ENCODE results near the gene TTC7B. TPM values are rescaled to one million over a fixed set of nuclear protein-coding genes. Genes with fewer than 3 reads are reported as not detected.

The TTC7B gene
- total RNA-seq, 1 donor from 2014 or later = 46.0 TPM

- Histone ChIP-seq H3K36me3 (ENCODE audit: control insufficient read depth, insufficient read depth, low read length) (peaks cover 1% of the 10 kb centered on the region), H3K4me3 (ENCODE audit: low read depth, low read length) (no peak overlapping the region), H3K27me3 (ENCODE audit: control insufficient read depth, insufficient read depth, low read length) (no peaks in the 10 kb centered on the region)
- TF ChIP-seq, protein P1, sequence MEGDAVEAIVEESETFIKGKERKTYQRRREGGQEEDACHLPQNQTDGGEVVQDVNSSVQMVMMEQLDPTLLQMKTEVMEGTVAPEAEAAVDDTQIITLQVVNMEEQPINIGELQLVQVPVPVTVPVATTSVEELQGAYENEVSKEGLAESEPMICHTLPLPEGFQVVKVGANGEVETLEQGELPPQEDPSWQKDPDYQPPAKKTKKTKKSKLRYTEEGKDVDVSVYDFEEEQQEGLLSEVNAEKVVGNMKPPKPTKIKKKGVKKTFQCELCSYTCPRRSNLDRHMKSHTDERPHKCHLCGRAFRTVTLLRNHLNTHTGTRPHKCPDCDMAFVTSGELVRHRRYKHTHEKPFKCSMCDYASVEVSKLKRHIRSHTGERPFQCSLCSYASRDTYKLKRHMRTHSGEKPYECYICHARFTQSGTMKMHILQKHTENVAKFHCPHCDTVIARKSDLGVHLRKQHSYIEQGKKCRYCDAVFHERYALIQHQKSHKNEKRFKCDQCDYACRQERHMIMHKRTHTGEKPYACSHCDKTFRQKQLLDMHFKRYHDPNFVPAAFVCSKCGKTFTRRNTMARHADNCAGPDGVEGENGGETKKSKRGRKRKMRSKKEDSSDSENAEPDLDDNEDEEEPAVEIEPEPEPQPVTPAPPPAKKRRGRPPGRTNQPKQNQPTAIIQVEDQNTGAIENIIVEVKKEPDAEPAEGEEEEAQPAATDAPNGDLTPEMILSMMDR (IDR thresholded peaks at IDR 0.05; ENCODE audit: insufficient read depth, low read length, poor library complexity, severe bottlenecking) = no peak
- DNase-seq (ENCODE audit: low read depth) = no peak
Observed at GRCh38 chr14:90767899-90768298, 48.3 kb downstream of the TTC7B start.

GRCh38 chr14:90760591-90761316, 55.5 kb downstream of the TTC7B start:
- no peak overlapping the region for H3K4me3 ChIP-seq (ENCODE audit: low read depth, low read length)
- no peak for DNase-seq (ENCODE audit: low read depth)
- no peaks in the 10 kb centered on the region for H3K36me3 ChIP-seq (ENCODE audit: control insufficient read depth, insufficient read depth, low read length)
- H3K27me3 ChIP-seq (ENCODE audit: control insufficient read depth, insufficient read depth, low read length) = no peaks in the 10 kb centered on the region
- TF ChIP-seq, protein P1 (IDR thresholded peaks at IDR 0.05; ENCODE audit: insufficient read depth, low read length, poor library complexity, severe bottlenecking) = peak; percentile 56

DNA sequence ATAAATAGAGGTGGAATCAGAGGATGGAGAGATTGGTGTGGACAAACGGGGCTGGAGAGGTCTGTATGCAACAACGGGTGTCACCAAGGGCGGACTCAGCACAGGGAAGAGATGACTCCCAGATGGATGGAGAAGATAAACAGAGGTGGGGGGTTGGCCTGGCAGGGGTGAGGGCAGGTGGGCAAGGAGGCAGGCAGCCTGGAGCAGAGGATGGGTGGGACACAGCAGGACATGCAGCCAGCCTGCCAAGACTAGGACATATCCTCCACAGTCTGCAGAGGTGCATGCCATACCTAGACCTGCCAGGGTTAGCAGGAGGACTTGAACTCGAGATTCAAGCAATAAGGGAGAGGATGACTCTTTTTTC, 56.2 kb downstream of the TTC7B start:
- no peak overlapping the region for H3K4me3 ChIP-seq (ENCODE audit: low read depth, low read length)
- H3K27me3 ChIP-seq (ENCODE audit: control insufficient read depth, insufficient read depth, low read length) = no peaks in the 10 kb centered on the region
- no peaks in the 10 kb centered on the region for H3K36me3 ChIP-seq (ENCODE audit: control insufficient read depth, insufficient read depth, low read length)
- DNase-seq (ENCODE audit: low read depth) = no peak
- TF ChIP-seq, protein P1 (IDR thresholded peaks at IDR 0.05; ENCODE audit: insufficient read depth, low read length, poor library complexity, severe bottlenecking) = no peak

- no peaks in the 10 kb centered on the region for H3K27me3 ChIP-seq (ENCODE audit: control insufficient read depth, insufficient read depth, low read length)
- DNase-seq (ENCODE audit: low read depth) = no peak
Observed at GRCh38 chr14:90759370-90760077, 56.7 kb downstream of the TTC7B start.

DNA sequence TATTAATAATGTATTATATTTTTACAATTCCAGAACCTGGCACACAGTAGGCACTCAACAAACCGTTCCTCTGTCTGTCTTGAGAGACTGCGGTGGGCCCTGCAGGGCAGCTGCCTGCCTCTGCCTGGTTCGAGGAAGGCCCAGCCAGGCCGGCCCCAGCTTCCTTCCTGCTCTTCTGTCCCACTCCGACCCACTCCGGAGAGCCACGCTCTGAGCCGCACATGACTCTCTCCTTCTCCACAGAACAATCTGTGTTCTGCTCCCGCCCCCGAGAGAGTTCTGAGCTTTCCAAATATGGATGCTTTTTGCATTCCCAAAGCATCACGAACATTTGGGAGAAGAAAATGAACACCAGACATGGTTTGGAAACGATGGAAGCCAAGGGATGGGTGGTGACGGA, 57.3 kb downstream of the TTC7B start:
- no peak for DNase-seq (ENCODE audit: low read depth)
- no peaks in the 10 kb centered on the region for H3K27me3 ChIP-seq (ENCODE audit: control insufficient read depth, insufficient read depth, low read length)
- H3K4me3 ChIP-seq (ENCODE audit: low read depth, low read length) = no peak overlapping the region
- no peaks in the 10 kb centered on the region for H3K36me3 ChIP-seq (ENCODE audit: control insufficient read depth, insufficient read depth, low read length)
- TF ChIP-seq, protein P1 (IDR thresholded peaks at IDR 0.05; ENCODE audit: insufficient read depth, low read length, poor library complexity, severe bottlenecking) = no peak

More at GRCh38 chr14:90759370-90760077, 56.7 kb downstream of the TTC7B start:
- TF ChIP-seq, protein P1 (IDR thresholded peaks at IDR 0.05; ENCODE audit: insufficient read depth, low read length, poor library complexity, severe bottlenecking) = no peak
- H3K36me3 ChIP-seq (ENCODE audit: control insufficient read depth, insufficient read depth, low read length) = no peaks in the 10 kb centered on the region
- H3K4me3 ChIP-seq (ENCODE audit: low read depth, low read length) = no peak overlapping the region
